Karpas-422 (cell line): ENCODE measurements around the gene ATP6V1A. TPM values are rescaled to one million over a fixed set of nuclear protein-coding genes. Genes with fewer than 3 reads are reported as not detected.
"Not testable (repeated sequence)": the region's sequence is repeated elsewhere in the genome, so short reads cannot be mapped to it uniquely, and the experiment has no call there.

Experiments
- DNase-seq: peaks from one replicate; pipeline ENCODE4 v3.0.0-alpha.2; 2015
- H2AFZ ChIP-seq: fragments of 200-600 bp; sonication (generic); 2 replicates; pipeline ENCODE4 v1.6.1; 2014; ENCODE audit warnings: antibody characterized with exemption, low read length, mixed read lengths
- H3K27ac ChIP-seq: fragments of 200-600 bp; sonication (generic); 2 replicates; pipeline ENCODE4 v1.5.1; 2014; ENCODE audit warnings: mild to moderate bottlenecking, low read length, moderate library complexity
- H3K27me3 ChIP-seq: fragments of 200-600 bp; sonication (generic); 2 replicates; pipeline ENCODE4 v1.6.1; 2014; ENCODE audit warnings: low read length, mixed read lengths
- H3K36me3 ChIP-seq: fragments of 200-600 bp; sonication (generic); 2 replicates; pipeline ENCODE4 v1.6.1; 2014; ENCODE audit warnings: low read length, mixed read lengths; ENCODE audit not compliant: insufficient read depth
- H3K4me1 ChIP-seq: fragments of 200-600 bp; sonication (generic); 2 replicates; pipeline ENCODE4 v1.6.1; 2014; ENCODE audit warnings: mild to moderate bottlenecking, low read length, mixed read lengths
- H3K4me2 ChIP-seq: fragments of 200-600 bp; sonication (generic); 2 replicates; pipeline ENCODE4 v1.6.1; 2014; ENCODE audit warnings: low read length, low read depth, mild to moderate bottlenecking; ENCODE audit not compliant: poor library complexity, severe bottlenecking
- H3K4me3 ChIP-seq: fragments of 200-600 bp; sonication (generic); 2 replicates; pipeline ENCODE4 v1.5.1; 2014; ENCODE audit warnings: mild to moderate bottlenecking, antibody characterized with exemption, low read length, mixed read lengths
- H3K79me2 ChIP-seq: fragments of 200-600 bp; sonication (generic); 2 replicates; pipeline ENCODE4 v1.6.1; 2014; ENCODE audit warnings: mild to moderate bottlenecking, low read length, mixed read lengths
- H3K9ac ChIP-seq: fragments of 200-600 bp; sonication (generic); 2 replicates; pipeline ENCODE4 v1.6.0; 2014; ENCODE audit warnings: low read length
- H3K9me2 ChIP-seq: fragments of 200-600 bp; sonication (generic), shearing (Covaris generic); replicated peaks from 2 replicates; pipeline ENCODE4 v1.6.0; 2014; ENCODE audit warnings: mild to moderate bottlenecking, low read length, moderate library complexity; ENCODE audit not compliant: insufficient read depth
- H3K9me3 ChIP-seq: fragments of 300-700, 200-600 bp; sonication (generic); 2 replicates; pipeline ENCODE4 v1.6.1; 2014; ENCODE audit warnings: low read length, mixed read lengths
- H4K20me1 ChIP-seq: fragments of 200-600 bp; sonication (generic); 2 replicates; pipeline ENCODE4 v1.6.1; 2014; ENCODE audit warnings: mild to moderate bottlenecking, antibody characterized with exemption, low read length, low read depth; ENCODE audit not compliant: insufficient read depth
- total RNA-seq: library from RNA; depleted of rRNA; stranded (reverse); fragments of >200 nt; shearing (Covaris generic); gene quantifications from 2 replicates; pipeline ENCODE4 v1.2.3, GENCODE V29; 2014; ENCODE audit warnings: low replicate concordance; rRNA removed

The ATP6V1A gene
- total RNA-seq, 1 experiment from 2014 or later = 39.7 TPM

DNA sequence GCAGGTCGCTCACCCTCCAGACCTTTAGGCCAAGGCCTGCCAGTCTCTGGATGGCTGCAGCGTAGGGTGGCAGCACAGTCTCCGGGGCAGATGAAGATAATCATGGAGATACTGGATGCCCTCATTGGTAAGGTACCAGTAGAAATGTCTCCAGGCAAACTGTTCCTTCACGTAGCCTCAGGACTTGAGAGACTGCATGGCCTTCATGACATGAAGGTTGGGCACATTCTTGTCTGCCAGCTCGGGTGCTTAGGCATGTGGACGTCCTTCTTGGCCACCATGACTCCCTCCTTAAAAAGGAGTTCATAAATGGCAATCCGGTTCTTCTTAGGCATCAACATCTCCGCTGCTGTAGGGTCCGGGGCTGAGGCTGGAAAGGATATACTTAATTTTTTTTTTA, 103.6 kb downstream of the ATP6V1A start:
- not testable (repeated sequence) for H3K9me2 ChIP-seq, H3K9me3 ChIP-seq, H4K20me1 ChIP-seq, H3K27me3 ChIP-seq, H3K4me3 ChIP-seq, H3K4me2 ChIP-seq, H3K27ac ChIP-seq, H3K4me1 ChIP-seq, H3K36me3 ChIP-seq, H3K79me2 ChIP-seq, DNase-seq, H3K9ac ChIP-seq, H2AFZ ChIP-seq

- Histone ChIP-seq H3K9ac (no peak overlapping the region), H3K4me1 (no peaks in the 10 kb centered on the region), H2AFZ (no peak overlapping the region)
These were observed 105.7 kb downstream of the ATP6V1A start for GRCh38 chr3:113852506-113852905.

More at GRCh38 chr3:113852506-113852905, 105.7 kb downstream of the ATP6V1A start:
- H4K20me1 ChIP-seq = no peaks in the 10 kb centered on the region
- DNase-seq = no peak
- no peak overlapping the region for H3K4me3 ChIP-seq
- no peaks in the 10 kb centered on the region for H3K9me3 ChIP-seq
- no peak overlapping the region for H3K27ac ChIP-seq
- H3K4me2 ChIP-seq = no peak overlapping the region
- H3K9me2 ChIP-seq = no peaks in the 10 kb centered on the region
- no peaks in the 10 kb centered on the region for H3K79me2 ChIP-seq
- no peaks in the 10 kb centered on the region for H3K27me3 ChIP-seq
- no peaks in the 10 kb centered on the region for H3K36me3 ChIP-seq

Other genes starting within 250 kb of the ATP6V1A start
- gene SPICE1, start 231.9 kb upstream of the ATP6V1A start, total RNA-seq = 14.1 and 30.1 TPM in 2 replicates
- 7.5 and 11.3 TPM in 2 replicates for gene SIDT1, start 214.5 kb upstream of the ATP6V1A start, total RNA-seq
- gene USF3, start 50.4 kb upstream of the ATP6V1A start, total RNA-seq = 11.9 and 32.2 TPM in 2 replicates
- gene NAA50, start 786 bp upstream of the ATP6V1A start, total RNA-seq = 181 and 206 TPM in 2 replicates
- gene GRAMD1C, start 91.8 kb downstream of the ATP6V1A start, total RNA-seq = 1.4 and 4.0 TPM in 2 replicates
- 32.1 and 35.6 TPM in 2 replicates for gene ZDHHC23, start 201.0 kb downstream of the ATP6V1A start, total RNA-seq